ENCODE results near the gene BCL2. TPM values are rescaled to one million over a fixed set of nuclear protein-coding genes. Genes with fewer than 3 reads are reported as not detected.

BCL2 gene
- polyA plus RNA-seq, 4 donors = 0.89 to 7.2 (median 3.8) TPM

DNA sequence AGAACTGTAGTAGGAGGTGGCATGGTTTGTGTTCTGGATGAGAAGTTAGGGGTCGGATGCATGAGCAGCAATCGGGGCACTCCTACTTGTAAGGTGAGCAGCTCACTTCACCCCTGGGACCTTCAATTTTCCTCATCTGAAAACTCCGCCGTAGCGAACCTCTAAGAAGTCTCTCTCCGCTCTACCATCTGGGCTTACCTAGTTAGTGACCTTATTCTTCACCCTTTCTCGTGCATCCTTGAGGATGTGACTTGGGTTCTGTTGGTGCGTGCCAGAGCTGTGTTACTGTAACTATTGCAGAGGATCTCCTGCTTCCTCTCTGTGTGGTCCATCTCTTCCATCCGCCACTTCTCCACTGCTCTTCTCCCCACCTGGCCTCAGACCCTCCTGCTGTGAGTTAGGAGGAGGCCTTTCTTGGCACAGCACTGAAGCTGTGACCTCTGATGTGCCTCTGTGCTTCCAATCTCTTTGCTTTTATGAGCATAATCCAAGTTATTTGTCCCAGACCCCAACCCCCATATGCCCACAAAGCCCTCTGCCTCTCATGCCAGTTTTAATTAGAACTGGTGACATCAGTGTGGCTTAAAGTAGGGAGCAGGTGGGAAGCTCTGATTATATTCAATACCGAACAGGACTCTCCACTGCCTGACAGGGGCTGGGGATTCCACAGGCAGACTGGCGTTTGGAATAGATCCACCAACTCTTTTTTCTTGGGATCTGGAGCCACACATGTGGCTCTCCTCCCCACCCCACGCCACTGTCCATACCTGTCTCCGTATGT lies 178.4 kb downstream of the BCL2 start:
- 95 to 96% (median 96%) methylated on average over 13 of the region's 13 CpGs for WGBS, 3 donors
- Histone ChIP-seq H3K4me3 (ENCODE audit: low read depth in 1 of 3, low read length in 3 of 3) (no peak overlapping the region), H3K4me1 (ENCODE audit: control insufficient read depth in 3 of 3, insufficient read depth in 2 of 3, low read depth in 1 of 3, low read length in 2 of 3) (peaks cover 0 to 8% (median 0%) of the 10 kb centered on the region in 3 donors), H3K36me3 (ENCODE audit: control insufficient read depth in 3 of 3, insufficient read depth in 2 of 3, low read depth in 1 of 3, low read length in 3 of 3) (peaks cover 0 to 11% (median 0%) of the 10 kb centered on the region in 3 donors), H3K27ac (ENCODE audit: low read depth in 1 of 3, low read length in 2 of 3) (peak overlapping the region in 1 of 3 donors; percentile 45), H3K9me3 (ENCODE audit: control insufficient read depth in 2 of 2, insufficient read depth in 1 of 2, low read depth in 1 of 2, low read length in 1 of 2) (no peaks in the 10 kb centered on the region), H3K27me3 (ENCODE audit: control insufficient read depth in 3 of 3, insufficient read depth in 3 of 3, low read length in 3 of 3) (no peaks in the 10 kb centered on the region)
- no peak for FAIRE-seq
- no peak for DNase-seq

DNA sequence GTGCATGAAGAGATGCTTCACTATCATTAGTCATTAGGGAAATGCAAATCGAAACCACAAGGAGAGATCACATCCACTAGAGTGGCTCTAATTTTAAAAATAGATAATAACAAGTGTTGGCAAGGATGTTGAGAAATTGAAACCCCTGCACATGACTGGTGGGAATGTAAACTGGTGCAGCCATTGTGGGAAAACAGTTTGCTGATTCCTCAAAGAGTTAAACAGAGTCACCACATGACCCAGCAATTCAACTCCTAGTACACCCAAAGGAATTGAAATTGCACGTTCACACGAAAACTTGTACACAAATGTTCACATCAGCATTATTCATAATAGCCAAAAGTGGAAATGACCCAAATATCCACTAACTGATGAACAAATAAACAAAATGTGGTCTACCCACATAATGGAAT lies 179.5 kb downstream of the BCL2 start:
- H3K36me3 ChIP-seq (ENCODE audit: control insufficient read depth in 3 of 3, insufficient read depth in 2 of 3, low read depth in 1 of 3, low read length in 3 of 3) = peaks cover 0 to 11% (median 0%) of the 10 kb centered on the region in 3 donors
- no peaks in the 10 kb centered on the region for H3K9me3 ChIP-seq (ENCODE audit: control insufficient read depth in 2 of 2, insufficient read depth in 1 of 2, low read depth in 1 of 2, low read length in 1 of 2)
- 69 to 94% (median 80%) methylated on average over 3 of the region's 3 CpGs for WGBS, 3 donors
- peaks cover 0 to 8% (median 0%) of the 10 kb centered on the region in 3 donors for H3K4me1 ChIP-seq (ENCODE audit: control insufficient read depth in 3 of 3, insufficient read depth in 2 of 3, low read depth in 1 of 3, low read length in 2 of 3)
- H3K27me3 ChIP-seq (ENCODE audit: control insufficient read depth in 3 of 3, insufficient read depth in 3 of 3, low read length in 3 of 3) = no peaks in the 10 kb centered on the region
- no peak overlapping the region for H3K4me3 ChIP-seq (ENCODE audit: low read depth in 1 of 3, low read length in 3 of 3)
- no peak for FAIRE-seq
- no peak for DNase-seq
- H3K27ac ChIP-seq (ENCODE audit: low read depth in 1 of 3, low read length in 2 of 3) = no peak overlapping the region

DNA sequence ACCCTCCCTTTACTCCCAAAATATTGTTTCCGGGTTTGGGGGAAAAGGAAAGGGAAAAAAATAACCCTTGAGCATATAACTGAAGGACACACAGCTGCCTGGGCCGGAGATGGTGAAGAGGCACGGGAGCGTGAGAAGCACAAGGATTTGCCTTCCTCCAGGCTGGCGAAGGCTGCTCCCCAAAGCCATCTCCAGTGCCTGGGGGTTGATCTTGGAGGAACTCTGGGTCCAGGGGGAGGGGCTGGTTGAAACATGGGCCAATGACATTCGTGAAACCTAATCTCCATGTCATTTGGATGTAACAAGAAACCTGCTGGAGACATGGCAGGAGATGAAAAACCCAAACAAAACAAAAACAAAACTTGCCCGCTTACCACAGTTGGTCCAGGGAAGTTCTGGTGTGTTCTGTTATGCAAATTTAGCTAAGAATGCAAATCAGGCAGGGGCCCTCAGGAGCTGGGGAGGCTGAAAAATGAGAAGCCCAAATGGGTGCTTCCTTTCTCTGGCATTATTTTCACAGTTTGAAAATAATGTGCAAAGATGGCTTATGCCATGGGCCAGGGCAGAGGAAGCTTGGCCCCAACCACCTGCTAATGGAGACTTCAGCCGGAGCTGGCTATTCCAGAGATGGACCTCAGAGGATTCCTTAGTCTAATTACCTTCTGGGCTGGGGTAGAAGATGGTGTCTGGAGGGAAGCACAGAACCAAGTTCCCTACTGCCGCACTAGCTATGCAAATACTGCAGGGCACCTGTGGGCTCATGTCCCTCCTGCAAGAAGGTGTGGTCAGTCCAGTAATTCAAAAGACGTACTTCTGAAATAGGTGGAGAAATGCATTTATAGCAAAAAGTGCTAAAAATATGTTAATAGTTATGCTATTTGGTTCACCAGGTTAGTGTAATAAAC lies 180.9 kb downstream of the BCL2 start:
- Histone ChIP-seq H3K27me3 (ENCODE audit: control insufficient read depth in 3 of 3, insufficient read depth in 3 of 3, low read length in 3 of 3) (no peaks in the 10 kb centered on the region), H3K4me1 (ENCODE audit: control insufficient read depth in 3 of 3, insufficient read depth in 2 of 3, low read depth in 1 of 3, low read length in 2 of 3) (peaks cover 0 to 8% (median 0%) of the 10 kb centered on the region in 3 donors), H3K27ac (ENCODE audit: low read depth in 1 of 3, low read length in 2 of 3) (peak overlapping the region in 1 of 3 donors; percentile 74), H3K9me3 (ENCODE audit: control insufficient read depth in 2 of 2, insufficient read depth in 1 of 2, low read depth in 1 of 2, low read length in 1 of 2) (no peaks in the 10 kb centered on the region), H3K4me3 (ENCODE audit: low read depth in 1 of 3, low read length in 3 of 3) (no peak overlapping the region), H3K36me3 (ENCODE audit: control insufficient read depth in 3 of 3, insufficient read depth in 2 of 3, low read depth in 1 of 3, low read length in 3 of 3) (peaks cover 0 to 11% (median 0%) of the 10 kb centered on the region in 3 donors)
- FAIRE-seq (no peak), DNase-seq (no peak)
- 62 to 79% (median 70%) methylated on average over 10 of the region's 10 CpGs for WGBS, 3 donors

DNA sequence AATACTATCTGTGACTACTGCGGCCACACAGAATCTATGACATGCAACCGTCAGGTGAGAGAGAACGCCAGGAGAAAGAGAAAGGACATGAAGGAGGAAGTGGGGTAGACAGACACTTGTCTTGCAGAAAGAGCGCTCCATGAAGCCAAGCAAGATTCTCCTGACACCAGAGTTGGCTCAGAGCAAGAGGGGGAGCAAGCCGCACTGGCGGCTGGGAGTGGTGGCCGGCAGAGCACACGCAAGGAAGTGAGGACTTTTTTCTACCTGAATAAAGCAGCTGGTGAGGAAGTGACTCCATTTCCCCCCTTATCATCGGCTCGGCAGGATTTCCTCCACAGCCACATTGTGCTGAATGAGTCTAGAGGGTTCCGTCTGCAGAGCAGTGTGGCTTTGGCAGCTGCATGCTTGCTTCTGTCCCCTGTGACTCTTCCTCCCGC lies 181.6 kb downstream of the BCL2 start:
- no peak overlapping the region for H3K4me3 ChIP-seq (ENCODE audit: low read depth in 1 of 3, low read length in 3 of 3)
- H3K9me3 ChIP-seq (ENCODE audit: control insufficient read depth in 2 of 2, insufficient read depth in 1 of 2, low read depth in 1 of 2, low read length in 1 of 2) = no peaks in the 10 kb centered on the region
- H3K4me1 ChIP-seq (ENCODE audit: control insufficient read depth in 3 of 3, insufficient read depth in 2 of 3, low read depth in 1 of 3, low read length in 2 of 3) = peaks cover 0 to 10% (median 0%) of the 10 kb centered on the region in 3 donors
- H3K36me3 ChIP-seq (ENCODE audit: control insufficient read depth in 3 of 3, insufficient read depth in 2 of 3, low read depth in 1 of 3, low read length in 3 of 3) = peaks cover 0 to 11% (median 0%) of the 10 kb centered on the region in 3 donors
- 57 to 81% (median 59%) methylated on average over 12 of the region's 12 CpGs for WGBS, 3 donors
- DNase-seq (peak in 1 of 2 donors; percentile 28), FAIRE-seq (no peak)
- peak overlapping the region in 1 of 3 donors; percentile 74 for H3K27ac ChIP-seq (ENCODE audit: low read depth in 1 of 3, low read length in 2 of 3)
- no peaks in the 10 kb centered on the region for H3K27me3 ChIP-seq (ENCODE audit: control insufficient read depth in 3 of 3, insufficient read depth in 3 of 3, low read length in 3 of 3)

DNA sequence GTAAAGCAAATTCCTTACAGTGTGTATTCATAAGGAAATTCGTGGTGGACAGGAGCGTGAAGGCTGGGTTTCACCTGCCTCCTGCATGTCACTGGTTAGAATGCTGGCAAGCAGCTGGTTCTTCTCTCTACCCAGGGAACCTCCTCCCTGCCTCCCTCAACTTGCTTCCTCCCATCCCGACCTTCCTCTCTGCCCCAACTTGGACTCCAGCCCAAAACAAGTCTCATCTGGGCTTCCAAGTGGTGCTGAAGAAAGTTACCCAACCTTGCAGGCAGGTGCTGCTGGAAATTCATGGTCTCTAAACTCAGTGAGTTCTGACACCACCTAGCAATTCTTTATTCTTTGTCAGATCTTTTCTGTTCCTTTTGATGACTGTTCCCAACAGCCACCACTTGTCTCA lies 184.5 kb downstream of the BCL2 start:
- H3K36me3 ChIP-seq (ENCODE audit: control insufficient read depth in 3 of 3, insufficient read depth in 2 of 3, low read depth in 1 of 3, low read length in 3 of 3) = no peaks in the 10 kb centered on the region
- H3K4me3 ChIP-seq (ENCODE audit: low read depth in 1 of 3, low read length in 3 of 3) = no peak overlapping the region
- H3K4me1 ChIP-seq (ENCODE audit: control insufficient read depth in 3 of 3, insufficient read depth in 2 of 3, low read depth in 1 of 3, low read length in 2 of 3) = peaks cover 0 to 36% (median 1%) of the 10 kb centered on the region in 3 donors
- H3K27ac ChIP-seq (ENCODE audit: low read depth in 1 of 3, low read length in 2 of 3) = no peak overlapping the region
- 40 to 52% (median 40%) methylated on average over 3 of the region's 3 CpGs for WGBS, 3 donors
- H3K9me3 ChIP-seq (ENCODE audit: control insufficient read depth in 2 of 2, insufficient read depth in 1 of 2, low read depth in 1 of 2, low read length in 1 of 2) = no peaks in the 10 kb centered on the region
- FAIRE-seq = no peak
- H3K27me3 ChIP-seq (ENCODE audit: control insufficient read depth in 3 of 3, insufficient read depth in 3 of 3, low read length in 3 of 3) = no peaks in the 10 kb centered on the region
- no peak for DNase-seq

DNA sequence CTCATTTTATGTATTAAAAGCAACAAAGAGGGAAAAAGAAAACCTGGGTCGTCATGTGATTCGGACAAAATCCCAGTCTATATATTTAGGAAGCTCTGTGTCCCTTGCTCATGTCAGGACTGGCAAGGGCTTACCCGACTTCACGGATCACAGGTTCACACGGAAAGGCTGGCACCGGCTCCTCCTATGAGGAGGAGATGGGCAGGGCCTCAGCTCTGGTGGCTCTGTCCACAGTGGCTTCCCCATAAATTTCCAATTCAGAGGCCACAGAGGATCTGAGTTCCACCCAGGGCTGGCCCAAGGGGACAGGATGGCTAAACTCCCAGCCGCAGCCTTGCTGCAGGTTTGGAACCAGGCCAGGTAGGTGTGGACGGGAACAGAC lies 186.8 kb downstream of the BCL2 start:
- H3K36me3 ChIP-seq (ENCODE audit: control insufficient read depth in 3 of 3, insufficient read depth in 2 of 3, low read depth in 1 of 3, low read length in 3 of 3) = peaks cover 0 to 3% (median 0%) of the 10 kb centered on the region in 3 donors
- H3K9me3 ChIP-seq (ENCODE audit: control insufficient read depth in 2 of 2, insufficient read depth in 1 of 2, low read depth in 1 of 2, low read length in 1 of 2) = no peaks in the 10 kb centered on the region
- H3K27ac ChIP-seq (ENCODE audit: low read depth in 1 of 3, low read length in 2 of 3) = peak overlapping the region in 1 of 3 donors; percentile 45
- H3K4me1 ChIP-seq (ENCODE audit: control insufficient read depth in 3 of 3, insufficient read depth in 2 of 3, low read depth in 1 of 3, low read length in 2 of 3) = peaks cover 0 to 32% (median 1%) of the 10 kb centered on the region in 3 donors
- peak overlapping the region in 1 of 3 donors; percentile 8 for H3K4me3 ChIP-seq (ENCODE audit: low read depth in 1 of 3, low read length in 3 of 3)
- DNase-seq = peak; percentile 47 to 64
- 14 to 52% (median 38%) methylated on average over 8 of the region's 8 CpGs for WGBS, 3 donors
- no peaks in the 10 kb centered on the region for H3K27me3 ChIP-seq (ENCODE audit: control insufficient read depth in 3 of 3, insufficient read depth in 3 of 3, low read length in 3 of 3)
- FAIRE-seq = no peak

DNA sequence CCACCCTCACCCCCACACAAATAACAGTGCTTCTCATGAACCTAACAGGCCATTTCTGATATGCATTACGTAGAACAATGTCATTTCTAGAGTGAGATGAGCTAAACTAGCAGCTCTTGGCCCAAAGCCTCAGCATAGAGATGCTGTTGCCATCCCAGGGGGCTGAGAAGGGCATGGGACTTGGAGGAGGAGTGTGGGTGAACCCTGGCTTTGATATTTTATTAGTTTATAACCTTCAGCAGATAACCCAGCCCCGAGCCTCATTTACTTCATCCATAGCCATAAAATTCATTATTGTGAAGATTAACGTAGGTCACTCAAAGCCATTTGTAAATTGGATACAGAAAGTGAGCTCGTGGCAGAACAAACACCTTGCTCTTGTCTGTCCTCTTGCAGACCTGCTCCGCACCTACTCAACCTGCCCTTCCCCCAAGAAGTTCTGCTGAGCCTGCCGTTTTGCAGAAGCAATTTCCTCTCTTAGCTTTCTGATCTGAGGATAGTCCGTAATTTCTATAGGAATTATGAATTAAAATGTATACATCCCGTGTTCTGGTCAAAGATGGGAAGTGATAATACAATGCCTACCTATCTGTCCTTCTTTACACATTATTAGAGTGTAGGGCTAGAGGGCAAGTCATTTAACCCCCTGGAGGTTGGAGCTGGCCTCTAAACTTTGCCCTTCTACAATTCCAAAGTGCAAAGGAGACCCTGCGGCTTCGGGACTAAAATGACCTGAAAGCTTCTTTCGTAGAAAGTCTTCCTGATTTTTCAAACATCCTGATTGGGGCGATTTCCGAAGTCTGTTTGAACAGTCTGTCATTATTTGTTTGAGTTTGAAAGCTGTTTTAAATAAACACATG lies 187.4 kb downstream of the BCL2 start:
- DNase-seq (peak; percentile 62 to 63), FAIRE-seq (no peak)
- H3K27me3 ChIP-seq (ENCODE audit: control insufficient read depth in 3 of 3, insufficient read depth in 3 of 3, low read length in 3 of 3) = no peaks in the 10 kb centered on the region
- peaks cover 0 to 33% (median 1%) of the 10 kb centered on the region in 3 donors for H3K4me1 ChIP-seq (ENCODE audit: control insufficient read depth in 3 of 3, insufficient read depth in 2 of 3, low read depth in 1 of 3, low read length in 2 of 3)
- peak overlapping the region in 1 of 3 donors; percentile 8 for H3K4me3 ChIP-seq (ENCODE audit: low read depth in 1 of 3, low read length in 3 of 3)
- 13 to 57% (median 26%) methylated on average over 13 of the region's 13 CpGs for WGBS, 3 donors
- peaks cover 0 to 7% (median 0%) of the 10 kb centered on the region in 3 donors for H3K36me3 ChIP-seq (ENCODE audit: control insufficient read depth in 3 of 3, insufficient read depth in 2 of 3, low read depth in 1 of 3, low read length in 3 of 3)
- peak overlapping the region in 2 of 3 donors; percentile 3 to 45 for H3K27ac ChIP-seq (ENCODE audit: low read depth in 1 of 3, low read length in 2 of 3)
- no peaks in the 10 kb centered on the region for H3K9me3 ChIP-seq (ENCODE audit: control insufficient read depth in 2 of 2, insufficient read depth in 1 of 2, low read depth in 1 of 2, low read length in 1 of 2)
